HCT116 (cell line): ENCODE measurements around the gene TMEM184A.

Experiments
- CTCF ChIP-seq, 3 experiments: fragments of 200-600 bp in 1 of 3; sonication (generic) in 1 of 3; IDR thresholded peaks in 2 of 3; conservative IDR thresholded peaks in 1 of 3; 2 replicates each; pipeline ENCODE4 v1.5.1; 2012 to 2017; ENCODE audit warnings: low read depth in 2 of 3, low read length in 2 of 3, antibody characterized with exemption in 1 of 3, borderline replicate concordance in 1 of 3, control low read depth in 1 of 3, mild to moderate bottlenecking in 1 of 3, mixed read lengths in 1 of 3, mixed run types in 1 of 3, moderate library complexity in 1 of 3; ENCODE audit not compliant: insufficient read depth in 1 of 3
- EGR1 ChIP-seq: IDR thresholded peaks from 2 replicates; pipeline ENCODE4 v1.6.1; 2012; ENCODE audit warnings: low read depth
- EZH2 ChIP-seq: fragments of 200-600 bp; sonication (generic); IDR thresholded peaks from 2 replicates; pipeline ENCODE4 v1.6.1; 2017; ENCODE audit warnings: antibody characterized with exemption, mixed run types
- MAX ChIP-seq: IDR thresholded peaks from 2 replicates; pipeline ENCODE4 v1.6.1; 2012
- POLR2A ChIP-seq: IDR thresholded peaks from 2 replicates; pipeline ENCODE4 v1.7.0; 2011; ENCODE audit warnings: borderline replicate concordance; ENCODE audit not compliant: insufficient read depth, insufficient read length; ENCODE audit errors: extremely low read depth
- POLR2AphosphoS5 ChIP-seq: IDR thresholded peaks from 2 replicates; pipeline ENCODE4 v1.6.1; 2011; ENCODE audit warnings: mild to moderate bottlenecking, low read depth, low read length, moderate library complexity
- REST ChIP-seq: IDR thresholded peaks from 2 replicates; pipeline ENCODE4 v1.6.1; 2012; ENCODE audit warnings: low read depth
- SIN3A ChIP-seq: IDR thresholded peaks from 2 replicates; pipeline ENCODE4 v1.6.1; 2012; ENCODE audit warnings: low read depth
- SP1 ChIP-seq: IDR thresholded peaks from 2 replicates; pipeline ENCODE4 v1.6.1; 2012; ENCODE audit warnings: low read depth
- YY1 ChIP-seq: IDR thresholded peaks from 2 replicates; pipeline ENCODE4 v1.6.1; 2011; ENCODE audit warnings: low read length, low read depth, moderate library complexity, mild to moderate bottlenecking; ENCODE audit not compliant: insufficient replicate concordance; ENCODE audit errors: extremely low read depth
- ZFX ChIP-seq: fragments of 450-650 bp; IDR thresholded peaks from 2 replicates; pipeline ENCODE4 v1.6.1; 2017
- ZNF274 ChIP-seq: fragments of 200-500 bp; sonication (Bioruptor generic); IDR thresholded peaks from 2 replicates; pipeline ENCODE4 v1.6.1; 2014; ENCODE audit warnings: mild to moderate bottlenecking, low read depth, low read length, inconsistent platforms

GRCh38 chr7:1499367-1500029, 56.5 kb downstream of the TMEM184A start:
- TF ChIP-seq YY1, result no peak
- TF ChIP-seq CTCF (IDR thresholded peaks at IDR 0.05 in 2 of 3, conservative IDR thresholded peaks at IDR 0.05 in 1 of 3; ENCODE audit: borderline replicate concordance in 1 of 3, insufficient read depth in 1 of 3, low read depth in 2 of 3, low read length in 2 of 3), result no peak
- TF ChIP-seq POLR2A, result no peak
- no peak for TF ChIP-seq POLR2AphosphoS5
- TF ChIP-seq EGR1, result no peak
- no peak for TF ChIP-seq SIN3A
- TF ChIP-seq ZNF274, result no peak
- no peak for TF ChIP-seq EZH2
- no peak for TF ChIP-seq SP1
- TF ChIP-seq MAX, result no peak
- TF ChIP-seq ZFX, result no peak
- no peak for TF ChIP-seq REST
